HG03060 (cell line): Measurements from ENCODE around the gene PLCH1.

Experiments used
- ATAC-seq: cut with Tn5 transposase; IDR thresholded peaks from one replicate; pipeline ENCODE4 v1.9.1; 2021; ENCODE audit warnings: low read depth, moderate number of reproducible peaks; ENCODE audit not compliant: unreplicated experiment

Gene PLCH1

GRCh38 chr3:155560135-155560534 is 184.7 kb downstream of the PLCH1 start:
- no peak for ATAC-seq

- ATAC-seq: no peak
Measured at GRCh38 chr3:155556531-155556930, 188.3 kb downstream of the PLCH1 start.

- ATAC-seq: no peak
Measured at GRCh38 chr3:155555479-155556060, 189.3 kb downstream of the PLCH1 start.

GRCh38 chr3:155554777-155555451 is 190.0 kb downstream of the PLCH1 start:
- ATAC-seq: peak; percentile 74

- ATAC-seq: no peak
Measured at GRCh38 chr3:155553780-155554179, 191.1 kb downstream of the PLCH1 start.

GRCh38 chr3:155553326-155553725 is 191.5 kb downstream of the PLCH1 start:
- ATAC-seq: no peak

- no peak for ATAC-seq
Measured at GRCh38 chr3:155550391-155550790, 194.5 kb downstream of the PLCH1 start.

GRCh38 chr3:155549087-155549486 is 195.8 kb downstream of the PLCH1 start:
- peak; percentile 96 for ATAC-seq

GRCh38 chr3:155548195-155548594 is 196.7 kb downstream of the PLCH1 start:
- ATAC-seq: no peak

- no peak for ATAC-seq
Measured at GRCh38 chr3:155535098-155535497, 209.8 kb downstream of the PLCH1 start.

- no peak for ATAC-seq
Measured at GRCh38 chr3:155528579-155528978, 216.3 kb downstream of the PLCH1 start.

- no peak for ATAC-seq
Measured at GRCh38 chr3:155525324-155525833, 219.5 kb downstream of the PLCH1 start.

GRCh38 chr3:155520463-155520862 is 224.4 kb downstream of the PLCH1 start:
- ATAC-seq: no peak

GRCh38 chr3:155519078-155519477 is 225.8 kb downstream of the PLCH1 start:
- ATAC-seq: no peak

GRCh38 chr3:155517903-155518302 is 227.0 kb downstream of the PLCH1 start:
- ATAC-seq: no peak

GRCh38 chr3:155516439-155516838 is 228.4 kb downstream of the PLCH1 start:
- no peak for ATAC-seq

GRCh38 chr3:155512867-155513261 is 232.0 kb downstream of the PLCH1 start:
- ATAC-seq: no peak

GRCh38 chr3:155512175-155512866 is 232.6 kb downstream of the PLCH1 start:
- ATAC-seq: no peak

GRCh38 chr3:155504682-155505081 is 240.2 kb downstream of the PLCH1 start:
- ATAC-seq: no peak

- no peak for ATAC-seq
Measured at GRCh38 chr3:155502630-155503029, 242.2 kb downstream of the PLCH1 start.

- ATAC-seq: no peak
Measured at GRCh38 chr3:155500194-155500818, 244.6 kb downstream of the PLCH1 start.
